Measurements from ENCODE around the gene NFE2L2.

DNA sequence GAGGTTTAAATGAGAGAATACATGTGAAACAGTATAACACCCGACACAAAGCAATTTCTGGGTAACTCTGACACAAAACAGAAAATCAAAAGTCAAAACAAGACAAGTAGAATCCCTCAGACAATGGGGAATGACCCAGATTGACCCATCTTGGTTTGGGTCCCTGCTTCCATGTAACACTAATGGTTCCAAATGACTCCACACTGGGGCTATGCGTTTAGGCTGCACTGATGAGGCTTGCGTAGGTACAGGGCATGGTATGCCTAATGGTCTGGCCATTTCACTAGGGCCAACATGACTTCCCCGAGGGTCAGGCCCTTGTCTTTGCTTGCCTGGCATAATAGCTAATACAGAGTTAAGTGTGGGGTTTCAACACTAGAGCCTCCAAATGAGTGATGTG, 27.2 kb upstream of the NFE2L2 start:
- no peak for TF ChIP-seq CTCF (conservative IDR thresholded peaks at IDR 0.05 in 1 of 2, IDR thresholded peaks at IDR 0.05 in 1 of 2; ENCODE audit: low read depth in 1 of 2, low read length in 2 of 2)
- no peak for TF ChIP-seq EZH2 (IDR thresholded peaks at IDR 0.05; ENCODE audit: low read length, missing control alignments)

Measured in fibroblast of lung (primary cell).